ENCODE measurements around the gene BTNL3. TPM values are rescaled to one million over a fixed set of nuclear protein-coding genes. Genes with fewer than 3 reads are reported as not detected.

BTNL3 gene
- total RNA-seq, 1 experiment from 2014 or later = not detected

DNA sequence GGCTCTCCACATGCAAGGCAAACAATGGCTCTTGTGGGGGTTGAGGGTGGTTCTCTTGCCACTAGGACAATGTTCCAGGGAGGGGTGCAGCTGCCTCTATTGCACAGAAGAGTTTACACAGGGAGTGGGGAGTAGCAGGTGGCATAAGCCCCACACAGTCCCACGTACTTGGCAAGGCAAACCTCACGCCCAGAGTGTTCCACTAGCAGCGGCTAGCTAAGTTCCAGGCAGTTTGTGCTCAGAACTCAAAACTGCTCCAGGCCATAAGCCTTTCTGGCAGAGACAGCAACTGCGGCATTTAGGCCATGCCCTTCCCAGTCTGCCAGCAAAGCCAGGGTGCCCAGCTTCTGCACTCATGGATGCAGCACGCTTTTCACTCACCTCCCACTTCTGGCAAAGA is 29.0 kb upstream of the BTNL3 start (continued):
- TF ChIP-seq, protein P1, sequence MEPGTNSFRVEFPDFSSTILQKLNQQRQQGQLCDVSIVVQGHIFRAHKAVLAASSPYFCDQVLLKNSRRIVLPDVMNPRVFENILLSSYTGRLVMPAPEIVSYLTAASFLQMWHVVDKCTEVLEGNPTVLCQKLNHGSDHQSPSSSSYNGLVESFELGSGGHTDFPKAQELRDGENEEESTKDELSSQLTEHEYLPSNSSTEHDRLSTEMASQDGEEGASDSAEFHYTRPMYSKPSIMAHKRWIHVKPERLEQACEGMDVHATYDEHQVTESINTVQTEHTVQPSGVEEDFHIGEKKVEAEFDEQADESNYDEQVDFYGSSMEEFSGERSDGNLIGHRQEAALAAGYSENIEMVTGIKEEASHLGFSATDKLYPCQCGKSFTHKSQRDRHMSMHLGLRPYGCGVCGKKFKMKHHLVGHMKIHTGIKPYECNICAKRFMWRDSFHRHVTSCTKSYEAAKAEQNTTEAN (CRISPR knock-in tag; IDR thresholded peaks at IDR 0.05) = no peak
- TF ChIP-seq TEAD1 (CRISPR knock-in tag; IDR thresholded peaks at IDR 0.05) = no peak
- TF ChIP-seq, protein P2, sequence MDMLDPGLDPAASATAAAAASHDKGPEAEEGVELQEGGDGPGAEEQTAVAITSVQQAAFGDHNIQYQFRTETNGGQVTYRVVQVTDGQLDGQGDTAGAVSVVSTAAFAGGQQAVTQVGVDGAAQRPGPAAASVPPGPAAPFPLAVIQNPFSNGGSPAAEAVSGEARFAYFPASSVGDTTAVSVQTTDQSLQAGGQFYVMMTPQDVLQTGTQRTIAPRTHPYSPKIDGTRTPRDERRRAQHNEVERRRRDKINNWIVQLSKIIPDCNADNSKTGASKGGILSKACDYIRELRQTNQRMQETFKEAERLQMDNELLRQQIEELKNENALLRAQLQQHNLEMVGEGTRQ (CRISPR knock-in tag; IDR thresholded peaks at IDR 0.05) = no peak

DNA sequence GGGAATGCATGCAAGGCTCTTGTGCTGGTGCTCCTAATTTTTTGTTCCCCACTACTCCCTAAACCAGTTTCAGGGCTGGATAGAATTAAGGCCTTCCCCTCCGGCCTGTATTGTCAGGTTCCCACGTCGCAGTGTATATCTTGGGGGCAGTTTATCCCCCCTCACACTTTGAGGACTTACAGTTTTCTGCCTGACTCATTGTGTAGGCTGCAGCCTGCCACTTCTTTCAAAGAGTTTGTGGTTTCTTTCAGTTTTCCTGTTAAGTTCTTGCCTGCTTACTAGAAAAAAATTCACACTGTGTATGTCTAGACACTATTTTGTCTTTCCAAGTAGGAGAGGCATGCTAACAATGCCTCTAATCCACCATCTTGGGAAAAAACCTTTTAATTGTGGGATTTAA is 28.4 kb upstream of the BTNL3 start:
- Mint-ChIP-seq H3K36me3 (peaks cover 2% of the 10 kb centered on the region; the same call in 1 of the 2 replicates), H3K4me3 (no peak overlapping the region), H3K4me1 (peaks cover 28% of the 10 kb centered on the region), H3K27ac (no peak overlapping the region), H3K9me3 (peaks cover 12% of the 10 kb centered on the region), H3K27me3 (ENCODE audit: low read depth) (no peaks in the 10 kb centered on the region)
- no peak for DNase-seq (ENCODE audit: low spot score)
- ATAC-seq = peak; percentile 39
- ChIA-PET POLR2A (no interaction called here), CTCF (interaction anchor here (1.1 kb wide), 1 partner anchor 176 kb away, joined by 4 read pairs; no protein-coding TSS in a partner anchor)
- TF ChIP-seq, protein P3, sequence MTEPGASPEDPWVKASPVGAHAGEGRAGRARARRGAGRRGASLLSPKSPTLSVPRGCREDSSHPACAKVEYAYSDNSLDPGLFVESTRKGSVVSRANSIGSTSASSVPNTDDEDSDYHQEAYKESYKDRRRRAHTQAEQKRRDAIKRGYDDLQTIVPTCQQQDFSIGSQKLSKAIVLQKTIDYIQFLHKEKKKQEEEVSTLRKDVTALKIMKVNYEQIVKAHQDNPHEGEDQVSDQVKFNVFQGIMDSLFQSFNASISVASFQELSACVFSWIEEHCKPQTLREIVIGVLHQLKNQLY (CRISPR knock-in tag; IDR thresholded peaks at IDR 0.05) = no peak

DNA sequence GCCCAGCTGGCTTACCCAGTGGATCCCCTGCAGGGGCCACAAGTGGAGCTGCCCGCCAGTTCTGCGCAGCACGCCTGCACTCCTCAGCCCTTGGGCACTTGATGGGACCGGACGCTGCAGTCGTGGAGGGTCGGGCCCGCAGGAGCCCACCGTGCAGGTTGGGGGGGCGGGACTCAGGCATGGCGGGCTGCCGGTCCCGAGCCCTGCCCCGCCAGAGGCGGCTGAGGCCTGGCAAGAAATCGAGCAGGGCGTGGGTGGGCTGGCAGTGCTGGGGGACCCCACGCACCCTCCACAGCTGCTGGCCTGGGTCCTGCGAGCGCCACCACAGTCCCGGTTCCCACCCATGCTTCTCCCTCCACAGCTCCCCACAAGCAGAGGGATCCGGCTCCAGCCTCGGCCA is 19.2 kb upstream of the BTNL3 start:
- Mint-ChIP-seq H3K36me3 (peaks cover 15% of the 10 kb centered on the region), H3K4me3 (no peak overlapping the region), H3K4me1 (no peaks in the 10 kb centered on the region), H3K27me3 (ENCODE audit: low read depth) (peaks cover 3% of the 10 kb centered on the region), H3K27ac (no peak overlapping the region), H3K9me3 (peaks cover 56% of the 10 kb centered on the region)
- ChIA-PET POLR2A (no interaction called here), CTCF (no interaction called here)
- no peak for DNase-seq (ENCODE audit: low spot score)
- TF ChIP-seq, protein P4, sequence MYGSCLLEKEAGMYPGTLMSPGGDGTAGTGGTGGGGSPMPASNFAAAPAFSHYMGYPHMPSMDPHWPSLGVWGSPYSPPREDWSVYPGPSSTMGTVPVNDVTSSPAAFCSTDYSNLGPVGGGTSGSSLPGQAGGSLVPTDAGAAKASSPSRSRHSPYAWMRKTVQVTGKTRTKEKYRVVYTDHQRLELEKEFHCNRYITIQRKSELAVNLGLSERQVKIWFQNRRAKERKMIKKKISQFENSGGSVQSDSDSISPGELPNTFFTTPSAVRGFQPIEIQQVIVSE (CRISPR knock-in tag; IDR thresholded peaks at IDR 0.05; ENCODE audit: borderline replicate concordance) = no peak
- TF ChIP-seq PRRX2 (CRISPR knock-in tag; IDR thresholded peaks at IDR 0.05) (no peak), ZNF317 (CRISPR knock-in tag; IDR thresholded peaks at IDR 0.05; ENCODE audit: borderline replicate concordance, low read depth) (no peak), ZNF121 (CRISPR knock-in tag; IDR thresholded peaks at IDR 0.05) (no peak), TCF7 (CRISPR knock-in tag; IDR thresholded peaks at IDR 0.05; ENCODE audit: low read depth) (no peak), TEAD1 (CRISPR knock-in tag; IDR thresholded peaks at IDR 0.05) (no peak), ATF1 (CRISPR knock-in tag; IDR thresholded peaks at IDR 0.05) (no peak)
- TF ChIP-seq, protein P5, sequence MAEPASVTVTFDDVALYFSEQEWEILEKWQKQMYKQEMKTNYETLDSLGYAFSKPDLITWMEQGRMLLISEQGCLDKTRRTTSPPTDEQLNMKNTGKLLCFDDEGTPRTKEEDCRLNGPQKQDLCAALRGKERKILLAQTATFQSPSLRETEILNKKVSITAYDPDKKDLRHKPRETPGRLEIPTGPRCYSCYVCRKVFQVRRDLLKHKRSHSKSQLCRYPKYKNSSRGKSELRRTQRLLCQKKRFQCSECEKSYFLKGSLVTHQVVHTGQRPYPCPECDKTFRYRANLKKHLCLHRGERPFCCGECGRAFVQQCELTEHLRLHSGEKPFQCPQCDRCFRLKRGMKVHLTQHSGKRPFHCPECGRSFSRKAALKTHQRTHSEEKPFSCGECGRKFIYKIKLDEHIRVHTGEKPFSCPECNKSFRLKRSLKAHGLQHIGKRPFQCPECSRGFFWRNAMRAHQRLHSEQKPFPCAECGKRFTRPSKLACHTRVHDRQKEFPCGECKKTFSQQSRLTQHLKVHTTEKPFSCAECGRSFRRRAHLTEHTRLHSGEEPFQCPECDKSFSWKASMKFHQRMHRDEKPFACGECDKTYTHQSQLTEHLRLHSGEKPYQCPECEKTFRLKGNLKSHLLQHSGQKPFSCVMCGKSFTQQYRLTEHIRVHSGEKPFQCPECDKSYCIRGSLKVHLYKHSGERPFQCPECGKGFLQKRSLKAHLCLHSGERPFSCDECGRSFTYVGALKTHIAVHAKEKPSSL (CRISPR knock-in tag; conservative IDR thresholded peaks at IDR 0.05) = no peak
- no peak for ATAC-seq

DNA sequence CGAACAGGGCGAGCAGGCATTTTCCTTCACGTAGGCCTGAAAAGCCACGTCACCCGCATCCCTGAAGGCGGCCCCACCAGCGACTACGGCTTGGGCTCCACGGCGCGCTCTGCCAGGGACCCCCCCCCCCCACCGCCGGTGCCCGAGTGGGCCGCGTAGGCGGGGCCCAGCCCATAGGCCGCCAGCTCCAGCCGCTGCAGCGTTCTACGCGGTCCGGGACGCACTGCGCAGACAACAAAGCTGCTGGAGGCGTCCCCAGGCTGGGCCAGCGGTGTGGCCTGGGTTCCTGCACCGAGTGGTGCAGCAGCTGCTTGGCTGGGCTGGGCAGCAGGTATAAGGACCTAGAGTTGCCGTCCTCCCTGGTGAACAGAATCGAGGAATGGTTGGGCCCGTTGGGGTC is 18.3 kb upstream of the BTNL3 start:
- Mint-ChIP-seq H3K4me1 (no peaks in the 10 kb centered on the region), H3K4me3 (no peak overlapping the region), H3K27ac (no peak overlapping the region), H3K27me3 (ENCODE audit: low read depth) (peaks cover 6% of the 10 kb centered on the region), H3K36me3 (peaks cover 18% of the 10 kb centered on the region), H3K9me3 (peaks cover 64% of the 10 kb centered on the region)
- no peak for ATAC-seq
- no peak for DNase-seq (ENCODE audit: low spot score)
- ChIA-PET POLR2A (no interaction called here), CTCF (no interaction called here)
- TF ChIP-seq ELF4 (CRISPR knock-in tag; IDR thresholded peaks at IDR 0.05; ENCODE audit: low read depth) = no peak
- TF ChIP-seq, protein P6, sequence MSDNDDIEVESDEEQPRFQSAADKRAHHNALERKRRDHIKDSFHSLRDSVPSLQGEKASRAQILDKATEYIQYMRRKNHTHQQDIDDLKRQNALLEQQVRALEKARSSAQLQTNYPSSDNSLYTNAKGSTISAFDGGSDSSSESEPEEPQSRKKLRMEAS (CRISPR knock-in tag; IDR thresholded peaks at IDR 0.05) = no peak
- TF ChIP-seq, protein P7, sequence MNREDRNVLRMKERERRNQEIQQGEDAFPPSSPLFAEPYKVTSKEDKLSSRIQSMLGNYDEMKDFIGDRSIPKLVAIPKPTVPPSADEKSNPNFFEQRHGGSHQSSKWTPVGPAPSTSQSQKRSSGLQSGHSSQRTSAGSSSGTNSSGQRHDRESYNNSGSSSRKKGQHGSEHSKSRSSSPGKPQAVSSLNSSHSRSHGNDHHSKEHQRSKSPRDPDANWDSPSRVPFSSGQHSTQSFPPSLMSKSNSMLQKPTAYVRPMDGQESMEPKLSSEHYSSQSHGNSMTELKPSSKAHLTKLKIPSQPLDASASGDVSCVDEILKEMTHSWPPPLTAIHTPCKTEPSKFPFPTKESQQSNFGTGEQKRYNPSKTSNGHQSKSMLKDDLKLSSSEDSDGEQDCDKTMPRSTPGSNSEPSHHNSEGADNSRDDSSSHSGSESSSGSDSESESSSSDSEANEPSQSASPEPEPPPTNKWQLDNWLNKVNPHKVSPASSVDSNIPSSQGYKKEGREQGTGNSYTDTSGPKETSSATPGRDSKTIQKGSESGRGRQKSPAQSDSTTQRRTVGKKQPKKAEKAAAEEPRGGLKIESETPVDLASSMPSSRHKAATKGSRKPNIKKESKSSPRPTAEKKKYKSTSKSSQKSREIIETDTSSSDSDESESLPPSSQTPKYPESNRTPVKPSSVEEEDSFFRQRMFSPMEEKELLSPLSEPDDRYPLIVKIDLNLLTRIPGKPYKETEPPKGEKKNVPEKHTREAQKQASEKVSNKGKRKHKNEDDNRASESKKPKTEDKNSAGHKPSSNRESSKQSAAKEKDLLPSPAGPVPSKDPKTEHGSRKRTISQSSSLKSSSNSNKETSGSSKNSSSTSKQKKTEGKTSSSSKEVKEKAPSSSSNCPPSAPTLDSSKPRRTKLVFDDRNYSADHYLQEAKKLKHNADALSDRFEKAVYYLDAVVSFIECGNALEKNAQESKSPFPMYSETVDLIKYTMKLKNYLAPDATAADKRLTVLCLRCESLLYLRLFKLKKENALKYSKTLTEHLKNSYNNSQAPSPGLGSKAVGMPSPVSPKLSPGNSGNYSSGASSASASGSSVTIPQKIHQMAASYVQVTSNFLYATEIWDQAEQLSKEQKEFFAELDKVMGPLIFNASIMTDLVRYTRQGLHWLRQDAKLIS (CRISPR knock-in tag; IDR thresholded peaks at IDR 0.05; ENCODE audit: borderline replicate concordance) = no peak
- TF ChIP-seq, protein P8, sequence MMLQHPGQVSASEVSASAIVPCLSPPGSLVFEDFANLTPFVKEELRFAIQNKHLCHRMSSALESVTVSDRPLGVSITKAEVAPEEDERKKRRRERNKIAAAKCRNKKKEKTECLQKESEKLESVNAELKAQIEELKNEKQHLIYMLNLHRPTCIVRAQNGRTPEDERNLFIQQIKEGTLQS (CRISPR knock-in tag; conservative IDR thresholded peaks at IDR 0.05) = no peak
- TF ChIP-seq, protein P9, sequence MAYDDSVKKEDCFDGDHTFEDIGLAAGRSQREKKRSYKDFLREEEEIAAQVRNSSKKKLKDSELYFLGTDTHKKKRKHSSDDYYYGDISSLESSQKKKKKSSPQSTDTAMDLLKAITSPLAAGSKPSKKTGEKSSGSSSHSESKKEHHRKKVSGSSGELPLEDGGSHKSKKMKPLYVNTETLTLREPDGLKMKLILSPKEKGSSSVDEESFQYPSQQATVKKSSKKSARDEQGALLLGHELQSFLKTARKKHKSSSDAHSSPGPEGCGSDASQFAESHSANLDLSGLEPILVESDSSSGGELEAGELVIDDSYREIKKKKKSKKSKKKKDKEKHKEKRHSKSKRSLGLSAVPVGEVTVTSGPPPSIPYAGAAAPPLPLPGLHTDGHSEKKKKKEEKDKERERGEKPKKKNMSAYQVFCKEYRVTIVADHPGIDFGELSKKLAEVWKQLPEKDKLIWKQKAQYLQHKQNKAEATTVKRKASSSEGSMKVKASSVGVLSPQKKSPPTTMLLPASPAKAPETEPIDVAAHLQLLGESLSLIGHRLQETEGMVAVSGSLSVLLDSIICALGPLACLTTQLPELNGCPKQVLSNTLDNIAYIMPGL (CRISPR knock-in tag; IDR thresholded peaks at IDR 0.05) = no peak
- TF ChIP-seq, protein P2 (CRISPR knock-in tag; IDR thresholded peaks at IDR 0.05) = no peak

Measured in WTC11 (cell line).